ENCODE measurements around the gene DEPDC1B.
"Not testable (repeated sequence)": the region's sequence is repeated elsewhere in the genome, so short reads cannot be mapped to it uniquely, and the experiment has no call there.

DEPDC1B gene, protein sequence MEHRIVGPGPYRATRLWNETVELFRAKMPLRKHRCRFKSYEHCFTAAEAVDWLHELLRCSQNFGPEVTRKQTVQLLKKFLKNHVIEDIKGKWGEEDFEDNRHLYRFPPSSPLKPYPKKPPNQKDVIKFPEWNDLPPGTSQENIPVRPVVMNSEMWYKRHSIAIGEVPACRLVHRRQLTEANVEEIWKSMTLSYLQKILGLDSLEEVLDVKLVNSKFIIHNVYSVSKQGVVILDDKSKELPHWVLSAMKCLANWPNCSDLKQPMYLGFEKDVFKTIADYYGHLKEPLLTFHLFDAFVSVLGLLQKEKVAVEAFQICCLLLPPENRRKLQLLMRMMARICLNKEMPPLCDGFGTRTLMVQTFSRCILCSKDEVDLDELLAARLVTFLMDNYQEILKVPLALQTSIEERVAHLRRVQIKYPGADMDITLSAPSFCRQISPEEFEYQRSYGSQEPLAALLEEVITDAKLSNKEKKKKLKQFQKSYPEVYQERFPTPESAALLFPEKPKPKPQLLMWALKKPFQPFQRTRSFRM

DNA sequence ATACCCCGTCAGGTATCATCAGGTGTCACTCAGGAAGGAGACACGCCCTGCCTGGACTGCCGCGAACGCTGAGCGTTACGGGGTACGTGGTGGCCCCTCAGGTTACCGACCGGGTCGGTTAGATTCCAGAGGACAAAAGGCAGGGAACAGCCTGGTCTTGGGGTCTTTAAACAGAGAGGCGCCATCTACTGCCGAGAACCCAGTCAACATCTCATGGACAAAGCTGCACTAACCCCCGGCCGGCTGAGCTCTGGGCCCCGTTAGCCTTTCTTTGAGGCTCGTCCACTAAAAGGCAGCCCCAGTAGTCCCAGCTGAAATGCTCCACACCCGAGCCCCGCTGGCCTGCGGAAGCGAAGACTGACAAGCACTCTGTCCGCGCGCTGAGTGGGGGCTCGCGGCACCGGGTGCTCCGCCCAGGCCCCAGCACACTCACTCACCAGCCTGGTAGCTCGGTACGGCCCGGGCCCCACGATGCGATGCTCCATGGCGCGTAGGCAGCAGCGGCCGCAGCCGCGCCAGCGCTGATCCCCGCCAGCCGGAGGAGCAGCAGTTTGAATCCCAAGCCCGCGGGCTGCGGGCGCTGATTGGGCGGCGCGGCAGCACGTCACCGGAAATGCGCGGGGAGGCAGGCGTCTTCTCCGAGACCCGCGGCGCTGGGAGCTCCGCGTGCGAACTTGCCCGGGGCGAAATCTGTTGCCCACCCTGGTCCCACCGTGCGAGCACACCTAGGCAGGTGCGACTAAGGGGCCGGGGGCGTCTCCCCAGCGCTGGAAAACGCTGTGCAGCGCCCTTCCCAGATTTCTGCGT is at the start of gene DEPDC1B:
Gene DEPDC1B (minus strand): TSS at position 558 of the 807 bp plus-strand sequence. CDS start 73 bp downstream, at position 485.
- in situ Hi-C loops (cut with HindIII; ENCODE audit: low sequenced_read_pairs): no loop called here
- peak within 1 kb of the TSS; percentile 70 for H3K4me3 ChIP-seq (ENCODE audit: low read depth, low read length)
- peak; percentile 91 for DNase-seq (ENCODE audit: low read depth, low spot score)
- TF ChIP-seq, protein P1, sequence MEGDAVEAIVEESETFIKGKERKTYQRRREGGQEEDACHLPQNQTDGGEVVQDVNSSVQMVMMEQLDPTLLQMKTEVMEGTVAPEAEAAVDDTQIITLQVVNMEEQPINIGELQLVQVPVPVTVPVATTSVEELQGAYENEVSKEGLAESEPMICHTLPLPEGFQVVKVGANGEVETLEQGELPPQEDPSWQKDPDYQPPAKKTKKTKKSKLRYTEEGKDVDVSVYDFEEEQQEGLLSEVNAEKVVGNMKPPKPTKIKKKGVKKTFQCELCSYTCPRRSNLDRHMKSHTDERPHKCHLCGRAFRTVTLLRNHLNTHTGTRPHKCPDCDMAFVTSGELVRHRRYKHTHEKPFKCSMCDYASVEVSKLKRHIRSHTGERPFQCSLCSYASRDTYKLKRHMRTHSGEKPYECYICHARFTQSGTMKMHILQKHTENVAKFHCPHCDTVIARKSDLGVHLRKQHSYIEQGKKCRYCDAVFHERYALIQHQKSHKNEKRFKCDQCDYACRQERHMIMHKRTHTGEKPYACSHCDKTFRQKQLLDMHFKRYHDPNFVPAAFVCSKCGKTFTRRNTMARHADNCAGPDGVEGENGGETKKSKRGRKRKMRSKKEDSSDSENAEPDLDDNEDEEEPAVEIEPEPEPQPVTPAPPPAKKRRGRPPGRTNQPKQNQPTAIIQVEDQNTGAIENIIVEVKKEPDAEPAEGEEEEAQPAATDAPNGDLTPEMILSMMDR (IDR thresholded peaks at IDR 0.05; ENCODE audit: low read depth, low read length): peak; percentile 58

DNA sequence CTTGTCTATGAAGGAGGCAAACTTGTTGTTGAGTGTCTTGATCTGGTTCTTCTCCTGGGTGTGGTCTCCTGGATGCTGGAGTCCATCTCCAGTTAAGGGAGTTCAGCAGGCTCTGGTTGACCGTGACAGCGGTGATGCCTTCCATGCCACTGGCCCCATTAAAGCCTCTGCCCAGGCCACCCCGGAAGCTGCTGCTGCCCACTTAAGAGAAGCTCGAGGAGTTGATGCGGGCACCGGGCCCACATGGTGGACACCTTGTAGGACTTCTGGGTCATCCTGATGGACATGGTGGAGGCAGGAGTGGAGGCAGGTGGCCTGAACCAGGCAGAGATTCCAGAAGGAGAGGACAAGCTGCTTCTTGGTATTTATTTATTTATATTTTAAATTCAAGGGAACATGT is 44.7 kb upstream of the DEPDC1B start:
- TF ChIP-seq, protein P1 (IDR thresholded peaks at IDR 0.05; ENCODE audit: low read depth, low read length): no peak
- in situ Hi-C loops (cut with HindIII; ENCODE audit: low sequenced_read_pairs): no loop called here

DNA sequence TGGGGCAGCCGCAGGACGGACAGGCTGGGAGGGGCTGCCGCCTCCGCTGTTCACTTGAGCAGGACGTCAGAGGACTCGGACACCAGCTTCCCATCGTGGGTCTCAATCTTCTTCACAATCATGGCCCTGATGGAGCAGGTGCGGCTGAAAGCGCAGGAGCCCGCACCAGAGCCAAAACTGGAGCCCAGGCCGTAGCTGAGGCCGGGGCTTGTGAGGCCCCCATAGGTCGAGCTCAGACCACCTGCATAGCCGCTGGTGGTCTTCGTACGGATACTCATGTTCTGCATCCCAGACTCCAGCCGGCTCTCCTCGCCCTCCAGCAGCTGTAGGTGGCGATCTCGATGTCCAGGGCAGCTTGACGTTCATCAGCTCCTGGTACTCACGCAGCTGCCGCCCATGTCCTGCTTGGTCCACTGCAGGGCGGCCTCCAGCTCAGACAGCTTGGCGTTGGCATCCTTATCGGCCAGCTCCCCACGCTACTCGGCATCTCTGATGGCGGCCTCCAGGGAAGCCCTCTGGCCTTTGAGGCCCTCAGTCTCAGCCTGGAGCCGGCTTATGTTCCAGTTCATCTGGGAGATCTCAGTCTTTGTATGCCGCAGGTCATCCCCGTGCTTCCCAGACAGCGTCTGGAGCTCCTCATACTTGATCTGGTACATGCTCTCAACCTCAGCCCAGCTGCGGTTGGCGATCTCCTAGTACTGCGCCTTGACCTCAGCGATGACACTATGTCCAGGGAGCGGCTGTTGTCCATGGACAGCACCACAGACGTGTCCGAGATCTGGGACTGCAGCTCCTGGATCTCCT is 43.7 kb upstream of the DEPDC1B start:
- in situ Hi-C loops (cut with HindIII; ENCODE audit: low sequenced_read_pairs): no loop called here
- no peak for DNase-seq (ENCODE audit: low read depth, low spot score)
- TF ChIP-seq, protein P1 (IDR thresholded peaks at IDR 0.05; ENCODE audit: low read depth, low read length): no peak
- no peak overlapping the region for H3K4me3 ChIP-seq (ENCODE audit: low read depth, low read length)

More for the DNA sequence above, 44.7 kb upstream of the DEPDC1B start:
- H3K4me3 ChIP-seq (ENCODE audit: low read depth, low read length): no peak overlapping the region
- DNase-seq (ENCODE audit: low read depth, low spot score): no peak

DNA sequence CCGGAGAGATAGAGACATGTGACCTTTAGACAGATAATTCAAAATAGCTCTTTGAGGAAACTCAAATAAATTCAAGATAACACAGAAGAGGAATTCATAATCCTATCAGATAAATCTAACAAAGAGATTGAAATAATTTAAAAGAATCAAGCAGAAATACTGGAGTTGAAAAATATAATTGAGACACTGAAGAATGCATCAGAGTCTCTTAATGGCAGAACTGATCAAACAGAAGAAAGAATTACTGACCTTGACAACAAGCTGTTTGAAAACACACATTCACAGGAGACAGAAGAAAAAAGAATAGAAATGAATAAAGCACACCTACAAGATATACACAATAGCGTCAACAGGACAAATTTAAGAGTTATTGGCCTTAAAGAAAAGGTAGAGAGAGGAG is 40.4 kb upstream of the DEPDC1B start:
- H3K4me3 ChIP-seq (ENCODE audit: low read depth, low read length): no peak overlapping the region
- TF ChIP-seq, protein P1 (IDR thresholded peaks at IDR 0.05; ENCODE audit: low read depth, low read length): no peak
- in situ Hi-C loops (cut with HindIII; ENCODE audit: low sequenced_read_pairs): no loop called here
- no peak for DNase-seq (ENCODE audit: low read depth, low spot score)

DNA sequence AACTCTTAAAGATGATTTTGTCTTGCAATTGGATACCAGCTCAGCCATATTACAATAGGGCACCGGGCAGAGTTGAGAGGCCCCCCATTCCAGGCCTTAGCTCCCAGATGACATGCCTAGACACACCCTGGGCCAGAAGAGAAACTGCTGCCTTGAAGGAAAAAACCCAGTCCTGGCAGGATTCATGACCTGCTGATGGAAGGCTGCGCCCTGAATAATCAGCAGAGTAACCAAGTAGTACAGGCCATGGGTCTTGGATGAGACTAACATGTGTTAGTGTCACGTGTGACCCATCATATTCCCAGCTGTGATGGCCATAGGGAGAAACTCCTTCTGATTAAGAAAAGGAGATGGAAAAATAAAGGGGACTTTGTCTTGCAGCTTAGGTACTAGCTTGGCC is 39.0 kb upstream of the DEPDC1B start:
- TF ChIP-seq, protein P1 (IDR thresholded peaks at IDR 0.05; ENCODE audit: low read depth, low read length): no peak
- H3K4me3 ChIP-seq (ENCODE audit: low read depth, low read length): no peak overlapping the region
- no peak for DNase-seq (ENCODE audit: low read depth, low spot score)
- in situ Hi-C loops (cut with HindIII; ENCODE audit: low sequenced_read_pairs): no loop called here

DNA sequence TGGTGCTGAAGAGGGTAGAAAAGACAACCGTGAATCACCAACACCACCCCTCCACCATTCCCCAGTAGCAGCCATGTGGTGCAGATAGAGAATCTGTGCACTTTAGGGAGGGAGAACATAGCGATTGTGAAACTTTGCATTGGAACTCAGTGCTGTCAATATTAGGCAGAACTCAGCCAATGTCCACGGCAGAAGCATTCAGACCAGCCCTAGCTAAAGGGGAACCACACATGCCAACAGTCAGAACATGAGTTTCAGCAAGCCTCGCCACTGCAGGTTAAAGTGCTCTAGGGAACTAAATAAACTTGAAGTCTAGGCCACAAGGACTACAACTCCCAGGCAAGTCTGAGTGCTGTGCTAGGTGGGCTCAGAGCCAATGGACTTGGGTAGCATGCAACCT is 38.5 kb upstream of the DEPDC1B start:
- in situ Hi-C loops (cut with HindIII; ENCODE audit: low sequenced_read_pairs): no loop called here
- DNase-seq (ENCODE audit: low read depth, low spot score): no peak
- H3K4me3 ChIP-seq (ENCODE audit: low read depth, low read length): no peak overlapping the region
- TF ChIP-seq, protein P1 (IDR thresholded peaks at IDR 0.05; ENCODE audit: low read depth, low read length): no peak

DNA sequence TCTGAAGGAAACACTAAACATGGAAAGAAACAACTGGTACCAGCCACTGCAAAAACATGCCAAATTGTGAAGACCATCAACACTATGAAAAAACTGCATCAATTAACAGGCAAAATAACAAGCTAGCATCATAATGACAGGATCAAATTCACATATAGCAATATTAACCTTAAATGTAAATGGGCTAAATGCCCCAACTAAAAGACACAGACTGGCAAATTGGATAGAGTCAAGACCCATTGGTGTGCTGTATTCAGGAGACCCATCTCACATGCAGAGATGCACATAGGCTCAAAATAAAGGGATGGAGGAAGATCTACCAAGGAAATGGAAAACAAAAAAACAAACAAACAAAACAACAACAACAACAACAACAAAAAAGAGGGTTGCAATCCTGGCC is 30.9 kb upstream of the DEPDC1B start:
- in situ Hi-C loops (cut with HindIII; ENCODE audit: low sequenced_read_pairs): not testable (repeated sequence)

More for the DNA sequence above, 30.9 kb upstream of the DEPDC1B start:
- H3K4me3 ChIP-seq (ENCODE audit: low read depth, low read length); DNase-seq (ENCODE audit: low read depth, low spot score): not testable (repeated sequence)

Measured in astrocyte of the spinal cord (primary cell).